NCI-H1048 (cell line): ENCODE data around the gene DNAH8.
A peak's percentile ranks its signal among the peaks of the same experiment; 100 is the strongest.

Source experiments
- DNase-seq: peaks from one replicate; lab custom pipeline; 2025; lab: John Stamatoyannopoulos, UW

The DNAH8 gene

DNA sequence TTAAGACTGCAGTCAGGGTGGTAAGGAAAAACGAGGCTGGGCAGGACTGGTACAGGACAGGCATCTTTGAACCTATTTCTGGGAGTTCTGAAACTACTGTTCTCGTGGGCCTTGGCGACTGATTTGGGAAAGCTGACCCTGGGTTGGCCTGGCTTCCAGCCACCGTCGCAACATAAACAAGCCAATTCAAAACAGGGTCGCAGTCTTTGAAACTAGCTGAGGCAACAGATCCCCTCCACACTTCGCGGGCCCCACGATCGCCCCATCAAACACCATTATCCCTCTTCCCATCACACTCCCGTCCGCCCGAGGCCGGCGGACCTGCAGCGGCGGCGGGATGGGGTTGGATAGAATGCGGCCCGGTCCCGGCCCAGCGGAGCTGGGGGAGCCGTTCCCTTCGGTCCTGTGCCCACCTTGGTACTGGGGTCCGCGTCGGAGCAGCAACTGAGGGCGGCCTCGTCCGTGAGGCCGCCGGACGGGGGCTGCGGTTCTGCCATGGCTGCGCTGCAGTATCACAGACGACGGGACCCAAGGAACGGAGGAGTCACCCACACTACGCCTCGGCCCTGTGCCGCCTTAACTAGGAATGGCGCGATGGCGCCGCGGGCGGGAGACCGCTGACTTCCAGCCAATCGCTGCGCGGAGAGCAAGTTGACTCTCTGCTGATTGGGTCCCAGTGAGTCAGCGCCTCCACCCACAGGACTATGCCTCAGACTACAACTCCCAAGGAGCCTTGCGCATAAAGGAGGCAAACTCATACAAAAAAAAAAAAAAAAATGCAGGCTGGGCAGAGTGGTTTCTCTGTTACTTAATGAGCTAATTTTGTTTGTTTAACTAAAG lies 12.3 kb upstream of the DNAH8 start, which contains the start of gene GLO1:
Gene GLO1 (minus strand): TSS at position 588 of the 840 bp plus-strand sequence. CDS start 91 bp downstream, at position 497.
- peak; percentile 94 for DNase-seq

DNA sequence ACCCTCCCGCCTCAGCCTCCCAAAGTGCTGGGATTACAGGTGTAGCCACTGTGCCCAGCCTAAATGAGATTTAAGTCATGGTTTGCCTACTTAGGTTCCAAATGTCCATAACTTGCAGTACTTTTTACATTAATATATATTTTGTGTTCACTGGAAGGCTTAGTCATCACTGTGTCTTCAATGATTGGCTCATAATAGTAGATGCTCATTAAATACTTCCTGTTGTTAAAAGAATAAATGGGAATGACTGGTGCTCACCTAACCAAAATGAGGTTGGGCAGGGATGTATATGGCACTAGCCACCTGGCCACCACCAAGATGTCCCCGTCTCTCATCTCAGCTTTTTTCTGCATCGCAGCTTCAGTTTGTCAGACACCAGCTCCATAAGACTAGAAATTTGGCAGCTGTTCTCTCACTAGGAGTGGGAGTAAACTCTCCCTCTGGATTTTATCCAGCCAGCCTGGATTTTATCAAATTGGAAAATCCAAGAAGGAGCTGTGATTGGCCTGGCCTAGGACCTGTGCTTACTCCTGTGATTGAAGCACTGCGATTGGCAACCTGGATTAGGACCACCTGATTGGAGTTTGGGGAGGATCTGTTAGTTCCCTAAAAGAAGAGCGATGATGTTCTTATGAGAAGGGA lies 11.0 kb upstream of the DNAH8 start:
- no peak for DNase-seq

DNA sequence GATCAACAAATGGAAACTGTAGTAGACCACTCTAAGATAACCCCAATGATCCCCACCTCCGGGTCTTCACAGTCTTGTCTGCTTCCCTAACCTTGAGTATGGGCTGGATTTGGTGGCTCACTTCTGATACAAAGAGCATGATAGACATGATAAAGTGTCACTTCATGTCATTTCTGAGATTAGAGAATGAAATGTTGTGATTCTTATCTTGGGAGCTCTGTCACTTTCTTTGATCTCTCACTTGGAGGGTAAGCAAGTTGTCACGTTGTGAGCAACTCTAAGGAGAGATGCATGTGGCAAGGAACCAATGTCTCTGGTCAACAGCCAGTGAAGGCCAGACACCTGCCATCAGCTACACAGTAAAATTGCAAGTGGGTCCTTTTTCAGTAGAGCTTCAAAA lies 9.2 kb upstream of the DNAH8 start:
- DNase-seq, result no peak

DNA sequence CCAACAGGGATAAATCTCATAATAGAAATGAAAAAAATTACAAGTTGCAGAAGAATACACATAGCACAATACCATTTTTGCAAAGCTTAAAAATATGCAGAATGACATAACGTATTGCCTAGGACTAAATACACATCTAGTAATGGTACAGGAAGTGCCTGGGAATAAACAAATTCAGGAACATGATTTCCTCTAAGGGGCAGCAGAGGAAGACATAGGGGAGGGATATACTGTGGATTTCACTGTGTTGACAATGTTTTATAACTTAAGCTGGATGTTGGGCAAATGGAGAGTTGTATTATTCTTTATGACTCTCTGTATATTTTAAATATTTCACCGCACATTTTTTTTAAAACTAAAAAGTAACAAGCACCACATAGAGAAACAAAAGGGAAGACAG lies 6.6 kb upstream of the DNAH8 start:
- DNase-seq, result no peak

DNA sequence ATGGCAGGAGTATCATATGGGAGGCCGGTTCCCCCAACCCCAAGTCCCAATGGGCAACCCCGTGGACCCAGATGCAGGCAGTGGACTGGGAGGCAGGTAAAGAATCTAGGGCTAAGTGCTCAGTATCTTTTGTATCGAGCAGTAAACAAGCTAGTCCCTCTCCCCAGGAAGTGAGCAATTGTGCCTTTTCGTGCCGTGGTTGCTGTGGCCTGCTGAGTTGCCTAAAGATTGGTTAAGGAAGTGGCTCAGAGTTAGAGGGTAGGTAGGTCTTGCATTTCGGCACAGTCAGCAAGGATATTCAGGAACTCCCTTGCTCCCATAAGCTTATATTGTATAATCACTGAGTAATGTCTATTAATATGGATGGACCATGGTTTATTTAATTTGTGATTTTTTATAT lies 1.3 kb upstream of the DNAH8 start:
- DNase-seq, result no peak

DNA sequence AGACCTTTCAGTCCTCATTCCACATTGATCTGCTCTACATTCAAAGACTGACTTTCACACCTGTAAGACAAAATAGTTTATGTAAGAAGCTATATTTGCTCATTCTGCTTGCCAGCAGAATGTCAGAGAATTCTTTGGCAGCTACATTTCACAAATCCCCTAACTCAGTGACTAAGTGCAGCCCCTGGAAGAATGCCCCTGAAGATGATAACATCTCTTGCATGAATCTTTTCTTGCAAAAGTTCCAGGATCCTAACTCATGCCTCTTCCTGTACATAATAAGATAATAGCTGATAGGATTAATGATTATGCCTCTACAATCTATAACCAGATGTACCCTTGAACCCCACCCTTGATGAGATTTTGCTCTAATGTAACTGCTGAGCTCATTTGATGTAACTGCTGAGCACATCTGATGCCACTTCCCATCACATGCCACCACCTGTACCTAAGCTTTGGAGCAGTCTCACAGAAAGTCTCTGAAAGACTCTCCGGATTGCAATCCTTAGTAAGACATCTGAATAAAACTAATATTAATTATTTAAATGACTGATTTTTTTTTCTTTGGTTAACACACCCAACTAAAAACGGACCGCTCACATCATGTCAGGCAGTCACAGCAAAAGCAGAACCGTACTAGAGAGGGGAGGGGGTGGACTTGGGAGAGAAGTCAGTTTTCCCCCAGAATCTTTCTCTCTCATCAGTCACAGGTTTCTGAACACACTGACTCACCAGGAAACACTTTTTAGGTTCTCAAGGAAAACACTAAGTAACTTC lies 684 bp upstream of the DNAH8 start:
- no peak for DNase-seq

DNA sequence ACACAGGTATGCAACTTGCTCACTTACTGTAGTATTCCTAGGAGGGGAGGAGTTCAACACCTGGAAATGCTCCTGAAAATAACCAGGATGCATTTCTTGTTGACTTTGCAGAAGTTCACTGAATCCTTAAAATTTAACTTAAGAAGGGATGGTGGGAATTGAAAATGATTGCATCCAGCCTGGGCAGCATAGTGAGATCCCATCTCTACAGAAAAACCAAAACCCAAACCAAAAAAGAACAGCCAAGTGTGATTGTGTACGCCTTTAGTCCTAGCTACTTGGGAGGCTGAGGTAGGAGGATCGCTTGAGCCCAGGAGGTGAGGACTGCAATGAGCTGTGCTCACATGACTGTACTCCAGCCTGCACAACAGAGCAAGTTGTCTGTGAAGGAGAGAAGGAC lies 1.7 kb downstream of the DNAH8 start:
- no peak for DNase-seq

DNA sequence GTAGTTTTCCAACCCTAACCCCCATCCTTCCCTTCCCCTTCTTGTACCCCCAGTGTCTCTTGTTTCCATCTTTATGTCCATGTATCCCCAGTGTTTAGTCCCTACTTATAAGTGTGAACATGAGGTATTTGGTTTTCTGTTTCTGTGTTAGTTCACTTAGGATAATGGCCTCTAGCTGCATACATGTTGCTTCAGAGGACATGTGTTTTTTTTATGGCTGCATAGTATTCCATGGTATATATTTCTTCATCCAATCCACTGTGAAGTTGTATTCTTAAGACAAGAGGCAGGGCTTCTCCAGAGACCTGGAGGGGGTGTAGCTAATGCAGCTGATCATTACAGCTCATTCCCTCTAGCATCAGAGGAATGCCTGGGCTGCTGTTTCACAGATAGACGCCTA lies 4.2 kb downstream of the DNAH8 start:
- no peak for DNase-seq

DNA sequence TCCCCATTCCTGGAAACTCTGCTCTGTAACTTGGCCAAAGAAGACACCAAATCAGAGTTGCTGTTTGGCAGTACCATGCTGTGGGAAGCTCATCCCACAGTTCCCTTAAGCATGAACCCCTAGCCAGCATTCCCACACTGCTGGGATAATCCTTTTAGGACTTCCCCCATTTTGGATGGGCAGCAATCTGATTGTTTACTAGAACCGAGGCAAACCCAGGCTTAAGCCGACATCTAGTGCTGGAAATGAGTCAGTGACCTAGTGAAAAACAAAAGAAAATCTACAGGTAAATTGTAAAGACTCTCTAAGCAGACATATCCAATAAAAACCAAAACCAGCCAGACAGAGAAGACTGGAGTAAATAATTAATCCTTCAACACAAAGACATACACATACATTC lies 5.2 kb downstream of the DNAH8 start:
- DNase-seq, result no peak

DNA sequence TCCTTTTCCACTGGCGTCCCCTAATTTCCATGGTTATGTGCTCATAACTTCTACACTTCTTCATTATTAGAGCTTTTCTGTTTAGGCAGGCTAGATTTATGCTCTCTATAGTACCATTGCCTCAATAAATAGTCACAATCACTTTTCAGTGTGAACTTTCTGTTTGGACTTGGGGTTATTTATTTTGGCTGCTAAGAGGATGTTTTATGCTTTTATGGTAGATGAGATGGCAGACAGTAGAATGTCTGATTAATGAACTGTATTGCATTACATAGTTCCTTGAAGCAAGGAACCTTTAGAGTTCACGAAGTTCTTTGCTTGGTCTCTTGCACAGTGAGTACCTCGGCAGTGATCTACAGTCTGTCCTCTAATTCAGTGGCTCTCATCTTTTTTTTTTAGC lies 6.9 kb downstream of the DNAH8 start:
- no peak for DNase-seq

DNA sequence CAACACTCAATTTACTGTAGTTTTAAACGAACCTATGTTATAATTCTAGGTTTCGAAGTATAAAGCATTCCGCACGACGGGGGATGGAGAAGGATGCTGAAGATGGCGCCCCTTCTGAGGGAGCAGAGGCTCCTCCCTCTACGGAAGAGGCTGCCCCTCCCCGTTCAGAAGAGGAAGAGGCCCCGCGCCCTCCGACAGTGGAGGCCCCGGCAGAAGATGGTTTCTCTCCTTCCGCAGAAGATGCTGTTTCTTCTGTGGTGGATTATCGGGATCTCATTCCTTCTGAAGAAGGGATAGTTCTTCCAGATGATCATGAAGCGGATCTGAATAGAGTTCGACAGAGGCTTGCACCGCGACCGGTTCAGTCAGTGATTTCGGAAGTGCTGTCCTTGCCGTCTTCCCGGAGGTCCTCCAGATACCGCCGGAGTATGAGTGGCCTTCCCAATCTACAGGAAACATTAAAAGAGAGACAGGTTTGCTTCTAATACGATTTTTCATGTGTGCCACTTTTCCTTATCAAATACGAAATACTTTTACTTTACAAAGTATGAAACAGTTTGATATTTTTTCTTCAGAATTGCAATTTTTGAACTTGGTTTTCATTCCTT lies 7.7 kb downstream of the DNAH8 start:
- DNase-seq, result no peak

DNA sequence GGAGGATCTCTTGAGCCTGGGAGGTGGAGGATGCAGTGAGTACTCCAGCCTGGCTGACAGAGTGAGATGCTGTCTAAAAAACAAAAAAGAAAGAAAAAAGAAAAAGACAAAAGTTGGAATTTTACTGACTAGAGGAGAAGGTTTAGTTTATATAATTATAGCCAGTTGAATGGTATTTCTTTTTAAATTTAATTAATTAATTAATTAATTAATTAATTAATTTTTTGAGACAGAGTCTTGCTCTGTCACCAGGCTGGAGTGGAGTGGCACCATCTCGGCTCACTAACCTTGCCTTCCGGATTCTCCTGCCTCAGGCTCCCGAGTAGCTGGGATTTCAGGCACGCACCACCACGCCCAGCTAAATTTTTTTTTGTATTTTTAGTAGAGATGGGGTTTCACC lies 8.7 kb downstream of the DNAH8 start:
- DNase-seq, result no peak

DNA sequence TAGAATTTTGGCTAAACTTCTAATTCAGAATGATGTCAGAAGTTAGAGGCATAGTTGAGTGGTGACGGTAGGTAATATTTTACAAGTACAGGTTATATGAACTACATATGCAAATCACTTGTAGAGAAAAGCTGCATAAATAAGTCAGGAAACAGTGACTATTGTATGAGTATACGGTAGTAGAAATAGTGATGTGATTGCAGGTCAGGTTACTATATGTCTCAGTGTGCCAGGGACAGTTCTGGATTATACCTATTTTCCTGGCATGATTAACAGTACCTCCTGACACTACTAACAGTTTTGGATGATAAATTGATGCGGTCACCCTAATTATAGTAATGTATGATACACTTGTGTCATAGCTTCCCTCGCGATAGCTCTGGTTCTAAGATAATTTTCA lies 9.2 kb downstream of the DNAH8 start:
- DNase-seq, result no peak

DNA sequence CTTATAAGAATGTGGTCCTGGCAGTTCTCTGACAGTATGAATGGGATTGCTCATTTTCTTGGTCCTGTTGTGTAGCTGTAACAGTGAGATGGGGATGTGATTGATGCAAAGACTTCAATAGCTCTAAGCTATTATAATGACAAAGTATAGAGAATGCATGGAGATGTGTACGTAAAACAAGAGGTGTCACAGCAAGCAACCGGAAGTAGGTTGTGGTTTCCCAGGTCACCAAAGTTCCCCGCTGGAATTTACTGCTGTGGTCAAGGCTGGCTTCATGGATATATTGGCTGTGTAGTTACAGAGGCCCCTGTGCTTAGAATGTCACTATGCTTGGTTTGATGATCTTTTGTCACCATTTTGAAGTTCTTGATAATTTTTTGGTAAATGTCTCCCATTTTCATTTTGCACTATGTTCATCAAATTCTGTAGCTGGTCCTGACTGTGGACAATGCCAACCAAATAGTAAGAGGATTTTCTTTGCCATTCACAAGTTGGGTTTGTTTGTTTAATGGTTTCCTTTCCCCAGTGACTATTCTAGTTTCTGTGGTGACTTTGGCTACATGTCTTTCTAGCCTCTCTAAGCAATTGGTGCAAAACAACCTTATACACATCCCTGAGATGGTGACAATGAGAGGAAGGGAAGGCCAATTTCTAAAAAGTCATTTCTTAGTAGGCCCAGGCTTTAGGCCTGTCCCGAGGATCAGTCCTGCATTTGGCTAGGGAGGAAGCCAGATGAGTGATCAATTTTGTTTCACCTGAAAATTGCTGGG lies 10.5 kb downstream of the DNAH8 start:
- DNase-seq, result no peak

DNA sequence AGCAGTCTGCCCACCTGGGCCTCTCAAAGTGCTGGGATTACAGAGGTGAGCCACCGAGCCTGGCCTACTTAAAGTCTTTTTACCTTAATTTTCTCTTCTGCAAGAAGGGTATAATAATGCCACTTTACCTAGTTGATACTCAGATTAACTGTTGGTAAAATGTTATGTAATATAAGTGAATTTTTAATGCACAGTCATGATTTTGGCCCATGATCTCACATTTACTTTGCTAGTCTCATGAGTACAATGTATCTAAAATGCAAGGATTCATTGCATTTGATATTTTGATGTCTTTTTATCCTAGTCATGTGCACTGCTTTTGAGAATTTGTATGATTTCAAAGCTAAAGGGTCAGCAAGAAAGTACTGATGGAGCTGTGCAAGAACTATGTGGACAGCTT lies 13.1 kb downstream of the DNAH8 start:
- DNase-seq, result no peak

DNA sequence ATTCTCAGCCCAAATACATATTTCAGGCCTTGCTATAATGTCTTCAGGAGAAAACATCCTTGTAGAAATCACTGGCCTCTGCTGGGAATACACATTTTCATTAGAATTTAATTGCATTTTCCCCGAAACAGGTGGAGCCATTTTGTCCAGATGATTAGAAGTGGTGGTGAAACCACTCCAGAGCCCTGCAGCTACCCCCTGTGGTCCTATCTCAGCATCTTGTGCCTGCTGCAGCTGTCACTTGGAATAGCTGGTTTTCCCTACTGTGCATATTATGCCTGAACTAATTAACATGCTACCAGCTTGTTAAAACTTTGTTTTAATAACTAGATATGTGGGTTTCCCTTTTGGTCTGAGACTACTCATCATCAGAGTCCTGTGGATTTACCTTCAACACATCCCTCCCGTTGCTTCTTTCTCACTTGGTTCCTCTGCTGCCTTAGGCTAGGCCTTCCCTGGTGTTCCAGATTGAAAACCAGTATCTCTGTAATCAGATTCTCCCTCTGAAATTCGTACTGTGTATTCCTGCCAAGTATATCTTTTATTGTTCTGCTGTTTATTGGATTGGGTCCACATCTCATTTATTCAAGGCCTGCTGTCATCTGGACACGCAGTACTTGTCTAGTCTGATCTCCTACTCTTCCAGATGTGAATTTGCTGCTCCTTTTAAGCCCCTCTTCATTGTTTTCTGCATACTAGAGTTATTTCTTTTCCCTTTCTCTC lies 15.2 kb downstream of the DNAH8 start:
- no peak for DNase-seq

DNA sequence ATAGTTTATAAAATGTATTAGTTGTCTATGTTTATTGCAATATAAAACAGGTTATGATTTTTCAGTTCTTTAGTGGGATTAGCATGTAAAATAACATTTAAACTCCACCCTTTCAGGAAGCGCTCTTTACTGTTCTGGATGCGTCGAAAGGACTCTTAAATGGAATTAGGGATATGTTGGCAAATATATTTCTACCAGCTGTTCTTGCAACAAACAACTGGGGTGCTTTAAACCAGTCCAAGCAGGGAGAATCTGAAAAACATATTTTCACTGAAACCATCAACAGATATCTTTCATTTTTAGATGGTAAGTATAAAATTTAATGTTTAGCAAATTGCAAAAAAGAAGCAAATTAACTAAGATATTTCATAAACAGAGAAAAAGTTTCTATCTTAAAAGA lies 21.8 kb downstream of the DNAH8 start:
- DNase-seq, result no peak

DNA sequence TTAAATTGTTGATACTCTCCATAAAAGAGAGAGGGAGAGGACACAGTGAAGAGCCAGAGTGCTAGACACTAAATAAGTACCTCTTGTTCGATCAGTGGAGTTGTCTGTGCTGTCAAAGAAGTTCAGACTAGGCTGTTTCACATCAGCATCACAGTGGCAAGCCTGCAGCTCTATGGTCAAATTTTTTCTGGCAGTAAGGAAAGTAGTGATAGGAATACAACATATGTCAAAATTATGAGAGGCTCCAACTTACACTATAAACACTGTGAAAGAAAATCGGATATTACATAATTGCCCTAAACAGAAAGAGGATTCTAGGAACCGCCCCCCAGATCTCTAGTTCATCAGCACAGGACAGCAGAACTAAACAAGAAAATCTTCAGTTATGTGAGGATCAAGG lies 23.1 kb downstream of the DNAH8 start:
- no peak for DNase-seq

DNA sequence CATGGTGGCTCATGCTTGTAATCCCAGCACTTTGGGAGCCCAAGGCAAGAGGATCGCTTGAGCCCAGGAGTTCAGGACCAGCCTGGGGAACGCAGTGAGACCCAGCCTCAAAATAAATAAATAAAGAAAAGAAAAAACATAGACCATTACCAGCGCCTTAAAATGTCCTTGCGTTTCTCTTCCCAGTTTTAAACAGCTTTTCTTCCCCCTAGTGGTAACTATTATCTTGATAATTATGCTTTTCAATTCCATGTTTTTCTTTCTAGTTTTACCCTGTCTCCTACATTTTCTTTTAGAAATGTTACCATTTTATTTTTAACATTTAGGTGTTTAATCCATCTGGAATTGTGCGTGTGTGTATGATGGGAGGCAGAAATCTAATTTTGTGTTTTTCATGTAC lies 24.4 kb downstream of the DNAH8 start:
- DNase-seq, result no peak

DNA sequence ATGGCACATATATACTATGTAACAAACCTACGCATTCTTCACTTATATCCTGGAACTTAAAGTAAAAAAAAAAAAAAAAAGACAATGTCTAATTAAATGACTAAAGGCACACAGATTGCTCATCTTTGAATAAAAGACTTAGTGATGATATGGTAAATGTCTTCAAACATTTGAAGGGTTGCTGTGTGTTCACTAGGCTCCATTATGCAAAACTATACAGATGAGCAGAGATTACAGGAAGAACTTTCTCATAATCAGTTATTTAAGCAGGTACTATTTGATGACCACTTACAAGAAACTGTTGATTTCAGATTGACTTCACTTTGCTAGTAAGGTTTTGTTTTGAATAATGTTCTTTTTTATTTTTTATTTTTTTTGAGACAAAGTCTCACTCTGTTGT lies 34.4 kb downstream of the DNAH8 start:
- DNase-seq, result no peak

DNA sequence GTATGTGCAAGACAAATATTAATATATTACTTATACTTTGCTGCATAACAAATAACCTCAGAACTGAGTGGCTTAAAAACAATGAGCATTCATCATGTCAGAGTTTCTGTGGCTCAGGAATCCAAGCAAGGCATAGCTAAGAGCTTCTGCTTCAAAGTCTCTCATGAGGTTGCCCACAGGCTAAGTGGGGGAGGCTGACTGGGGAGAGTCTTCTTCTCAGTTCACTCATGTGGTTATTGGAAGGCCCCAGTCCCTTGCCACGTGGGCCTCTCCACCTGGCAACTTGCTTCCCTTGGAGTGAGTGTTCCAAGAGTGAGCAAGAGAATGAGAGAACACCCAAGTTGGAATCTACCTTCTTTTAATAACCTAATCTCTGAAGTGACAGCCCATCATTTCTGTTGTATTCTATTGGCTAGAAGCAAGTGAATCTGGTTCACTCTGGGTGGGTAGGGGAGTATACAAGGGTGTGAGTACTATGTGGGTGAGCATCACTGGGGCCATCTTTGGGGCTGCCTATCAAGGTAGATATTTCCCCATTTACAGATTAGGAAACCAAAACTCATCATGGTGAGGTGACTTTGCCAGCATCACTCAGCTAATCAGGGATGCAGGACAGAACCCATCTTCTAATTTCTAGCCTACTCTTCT lies 36.0 kb downstream of the DNAH8 start:
- DNase-seq, result no peak
